CD4-positive, alpha-beta T cell treated with Interleukin-17A for 4 hours (primary cell): Measurements from ENCODE around the gene FOXP1.

Source experiments
- DNase-seq: peaks from one replicate; pipeline ENCODE4 v3.0.0-alpha.2; 2020; ENCODE audit warnings: mixed read lengths

Gene FOXP1

GRCh38 chr3:71012971-71013370, 570.6 kb downstream of the FOXP1 start:
- DNase-seq: no peak

GRCh38 chr3:71011565-71012287, 571.8 kb downstream of the FOXP1 start:
- no peak for DNase-seq

GRCh38 chr3:71010726-71011455, 572.6 kb downstream of the FOXP1 start:
- peak; percentile 84 for DNase-seq

- no peak for DNase-seq
These were observed 575.1 kb downstream of the FOXP1 start for GRCh38 chr3:71008350-71008935.

GRCh38 chr3:71006810-71007785, 576.4 kb downstream of the FOXP1 start:
- DNase-seq: no peak

- no peak for DNase-seq
These were observed 577.7 kb downstream of the FOXP1 start for GRCh38 chr3:71005702-71006321.

GRCh38 chr3:71003511-71003910, 580.0 kb downstream of the FOXP1 start:
- no peak for DNase-seq

GRCh38 chr3:71002298-71002697, 581.2 kb downstream of the FOXP1 start:
- no peak for DNase-seq

- DNase-seq: no peak
These were observed 582.2 kb downstream of the FOXP1 start for GRCh38 chr3:71001303-71001830.

- DNase-seq: no peak
These were observed 583.0 kb downstream of the FOXP1 start for GRCh38 chr3:71000483-71000882.

GRCh38 chr3:70999730-71000129, 583.8 kb downstream of the FOXP1 start:
- DNase-seq: peak; percentile 39

- DNase-seq: no peak
These were observed 587.4 kb downstream of the FOXP1 start for GRCh38 chr3:70996082-70996481.

- no peak for DNase-seq
These were observed 588.9 kb downstream of the FOXP1 start for GRCh38 chr3:70994644-70995043.

GRCh38 chr3:70992562-70993204, 590.8 kb downstream of the FOXP1 start:
- no peak for DNase-seq

GRCh38 chr3:70992131-70992530, 591.4 kb downstream of the FOXP1 start:
- no peak for DNase-seq

GRCh38 chr3:70990723-70991122, 592.8 kb downstream of the FOXP1 start:
- peak; percentile 17 for DNase-seq

GRCh38 chr3:70990185-70990584, 593.3 kb downstream of the FOXP1 start:
- DNase-seq: no peak

- DNase-seq: no peak
These were observed 594.4 kb downstream of the FOXP1 start for GRCh38 chr3:70989174-70989573.

- no peak for DNase-seq
These were observed 595.4 kb downstream of the FOXP1 start for GRCh38 chr3:70988111-70988510.

GRCh38 chr3:70985572-70985971, 598.0 kb downstream of the FOXP1 start:
- no peak for DNase-seq

GRCh38 chr3:70984776-70985482, 598.6 kb downstream of the FOXP1 start:
- no peak for DNase-seq
